Trophoblast cell (in vitro differentiated cells and primary cell): ENCODE measurements around the gene KIF21B.

ENCODE experiments used
- DNase-seq, 2 donors: peaks; one replicate each; pipeline ENCODE4 v3.0.0-alpha.2; 2016
- H2AFZ ChIP-seq: 2 replicates; pipeline ENCODE4 v1.6.1; 2013; ENCODE audit warnings: low read length, moderate library complexity, mild to moderate bottlenecking; ENCODE audit not compliant: insufficient read depth, poor library complexity
- H2AK5ac ChIP-seq: 2 replicates; pipeline ENCODE4 v1.6.1; 2013; ENCODE audit warnings: mild to moderate bottlenecking, low read length
- H2BK120ac ChIP-seq: 2 replicates; pipeline ENCODE4 v1.6.1; 2013; ENCODE audit warnings: low read length, mild to moderate bottlenecking, moderate library complexity; ENCODE audit not compliant: insufficient read depth, poor library complexity
- H2BK12ac ChIP-seq: 2 replicates; pipeline ENCODE4 v1.6.1; 2013; ENCODE audit warnings: mild to moderate bottlenecking, low read length, moderate library complexity
- H2BK5ac ChIP-seq: 2 replicates; pipeline ENCODE4 v1.6.1; 2013; ENCODE audit warnings: low read length, low read depth, moderate library complexity, mild to moderate bottlenecking; ENCODE audit not compliant: poor library complexity
- H3K14ac ChIP-seq: 2 replicates; pipeline ENCODE4 v1.6.1; 2013; ENCODE audit warnings: mild to moderate bottlenecking, low read length
- H3K18ac ChIP-seq: 2 replicates; pipeline ENCODE4 v1.6.1; 2013; ENCODE audit warnings: mild to moderate bottlenecking, low read length
- H3K23ac ChIP-seq: 2 replicates; pipeline ENCODE4 v1.6.1; 2013; ENCODE audit warnings: low read length
- H3K27ac ChIP-seq: 2 replicates; pipeline ENCODE4 v1.5.1; 2013; ENCODE audit warnings: low read depth, mild to moderate bottlenecking, inconsistent platforms, low read length, moderate library complexity
- H3K27me3 ChIP-seq: 2 replicates; pipeline ENCODE4 v1.6.1; 2013; ENCODE audit warnings: inconsistent platforms, mild to moderate bottlenecking, low read length, moderate library complexity; ENCODE audit not compliant: insufficient read depth
- H3K36me3 ChIP-seq, 2 experiments: 1 replicate in 1 of 2; 2 replicates in 1 of 2; pipeline ENCODE4 v1.6.1; 2013; ENCODE audit warnings: low read length in 2 of 2, mild to moderate bottlenecking in 2 of 2, moderate library complexity in 1 of 2; ENCODE audit not compliant: insufficient read depth in 2 of 2, control insufficient read depth in 1 of 2
- H3K4ac ChIP-seq: 2 replicates; pipeline ENCODE4 v1.6.1; 2013; ENCODE audit warnings: low read depth, mild to moderate bottlenecking, low read length, moderate library complexity
- H3K4me1 ChIP-seq, 2 experiments: 1 replicate in 1 of 2; 2 replicates in 1 of 2; pipeline ENCODE4 v1.6.1; 2013; ENCODE audit warnings: low read length in 2 of 2, mild to moderate bottlenecking in 2 of 2, moderate library complexity in 1 of 2; ENCODE audit not compliant: insufficient read depth in 2 of 2, control insufficient read depth in 1 of 2
- H3K4me2 ChIP-seq: 2 replicates; pipeline ENCODE4 v1.6.1; 2013; ENCODE audit warnings: inconsistent platforms, mild to moderate bottlenecking, low read length, moderate library complexity
- H3K4me3 ChIP-seq: 2 replicates; pipeline ENCODE4 v1.5.1; 2013; ENCODE audit warnings: mild to moderate bottlenecking, low read depth, low read length, inconsistent platforms
- H3K79me1 ChIP-seq: one replicate; pipeline ENCODE4 v1.6.1; 2013; ENCODE audit warnings: low read length
- H3K79me2 ChIP-seq: 2 replicates; pipeline ENCODE4 v1.6.1; 2013; ENCODE audit warnings: low read length, mild to moderate bottlenecking; ENCODE audit not compliant: control insufficient read depth, insufficient read depth, poor library complexity
- H3K9ac ChIP-seq: 2 replicates; pipeline ENCODE4 v1.6.1; 2013; ENCODE audit warnings: mild to moderate bottlenecking, low read length
- H3K9me3 ChIP-seq: 2 replicates; pipeline ENCODE4 v1.6.1; 2013; ENCODE audit warnings: low read depth, mild to moderate bottlenecking, control low read depth, inconsistent platforms, low read length; ENCODE audit not compliant: insufficient read depth
- H4K12ac ChIP-seq: 2 replicates; pipeline ENCODE4 v1.6.1; 2013; ENCODE audit warnings: low read depth, mild to moderate bottlenecking, low read length, moderate library complexity
- H4K8ac ChIP-seq: 2 replicates; pipeline ENCODE4 v1.6.1; 2013; ENCODE audit warnings: low read depth, mild to moderate bottlenecking, low read length, moderate library complexity
- H4K91ac ChIP-seq: one replicate; pipeline ENCODE4 v1.6.1; 2013; ENCODE audit warnings: low read depth, mild to moderate bottlenecking, low read length, moderate library complexity
- WGBS: extraction: QIAGEN DNeasy Blood & Tissue Kit; methylation state at CpG from one replicate; pipeline ENCODE4 v1.1.7; 2013; ENCODE audit warnings: missing lambda C conversion rate; ENCODE audit not compliant: insufficient read length, insufficient coverage; ENCODE audit errors: extremely low coverage; 5-methylcytosine and 5-hydroxymethylcytosine counted together

Gene KIF21B

GRCh38 chr1:201034671-201035070, 11.2 kb upstream of the KIF21B start:
- Histone ChIP-seq H2AK5ac (no peak overlapping the region), H3K4me2 (no peak overlapping the region), H3K79me1 (no peaks in the 10 kb centered on the region), H4K12ac (no peak overlapping the region), H3K4me3 (no peak overlapping the region), H4K8ac (no peak overlapping the region), H3K27ac (no peak overlapping the region), H2BK5ac (no peak overlapping the region), H2AFZ (no peak overlapping the region), H3K23ac (no peak overlapping the region), H3K14ac (no peak overlapping the region), H3K9ac (no peak overlapping the region), H4K91ac (no peak overlapping the region), H3K79me2 (no peaks in the 10 kb centered on the region), H3K4me1 (no peaks in the 10 kb centered on the region), H3K9me3 (peaks cover 1% of the 10 kb centered on the region), H3K36me3 (no peaks in the 10 kb centered on the region), H3K18ac (no peak overlapping the region), H2BK12ac (no peak overlapping the region), H3K27me3 (no peaks in the 10 kb centered on the region), H3K4ac (no peak overlapping the region), H2BK120ac (no peak overlapping the region)
- no CpG with 5 or more reads among the region's 4 CpGs for WGBS
- DNase-seq = no peak

- no peak overlapping the region for H2AFZ ChIP-seq
These were observed 8.9 kb upstream of the KIF21B start for GRCh38 chr1:201032408-201032807.

GRCh38 chr1:201028461-201028889, 5.0 kb upstream of the KIF21B start:
- no peaks in the 10 kb centered on the region for H3K36me3 ChIP-seq
- no peak overlapping the region for H2BK5ac ChIP-seq
- no peak overlapping the region for H3K4me2 ChIP-seq
- no peak overlapping the region for H2AFZ ChIP-seq
- no peak overlapping the region for H3K4ac ChIP-seq
- no peak overlapping the region for H3K23ac ChIP-seq
- no peak overlapping the region for H2BK12ac ChIP-seq
- H3K14ac ChIP-seq = no peak overlapping the region
- no peaks in the 10 kb centered on the region for H3K79me2 ChIP-seq
- H4K12ac ChIP-seq = no peak overlapping the region
- WGBS = no CpG with 5 or more reads among the region's 7 CpGs
- no peak overlapping the region for H3K9ac ChIP-seq
- H3K4me3 ChIP-seq = no peak overlapping the region
- no peak overlapping the region for H2BK120ac ChIP-seq
- H3K27ac ChIP-seq = no peak overlapping the region
- H3K18ac ChIP-seq = no peak overlapping the region
- H3K79me1 ChIP-seq = no peaks in the 10 kb centered on the region
- H3K4me1 ChIP-seq = peaks cover 2 to 3% of the 10 kb centered on the region in 2 experiments
- no peak overlapping the region for H4K91ac ChIP-seq
- H3K9me3 ChIP-seq = peaks cover 1% of the 10 kb centered on the region
- H2AK5ac ChIP-seq = no peak overlapping the region
- DNase-seq = peak in 1 of 2 donors; percentile 21
- H4K8ac ChIP-seq = no peak overlapping the region
- no peaks in the 10 kb centered on the region for H3K27me3 ChIP-seq

More at GRCh38 chr1:201032408-201032807, 8.9 kb upstream of the KIF21B start:
- Histone ChIP-seq H2BK12ac (no peak overlapping the region), H4K91ac (no peak overlapping the region), H3K27ac (no peak overlapping the region), H2AK5ac (no peak overlapping the region), H3K4me3 (no peak overlapping the region), H4K8ac (no peak overlapping the region), H3K4me2 (no peak overlapping the region), H3K4me1 (no peaks in the 10 kb centered on the region), H3K36me3 (no peaks in the 10 kb centered on the region), H3K9me3 (peaks cover 1% of the 10 kb centered on the region), H3K79me1 (no peaks in the 10 kb centered on the region), H3K4ac (no peak overlapping the region), H3K9ac (no peak overlapping the region), H3K23ac (no peak overlapping the region), H3K14ac (no peak overlapping the region), H4K12ac (no peak overlapping the region), H3K79me2 (no peaks in the 10 kb centered on the region), H2BK5ac (no peak overlapping the region), H3K27me3 (no peaks in the 10 kb centered on the region), H2BK120ac (no peak overlapping the region), H3K18ac (no peak overlapping the region)
- DNase-seq = no peak
- WGBS = no CpG with 5 or more reads among the region's 1 CpG

- Histone ChIP-seq H3K4ac (no peak overlapping the region), H4K91ac (no peak overlapping the region), H2BK5ac (no peak overlapping the region), H2AFZ (no peak overlapping the region), H4K8ac (no peak overlapping the region), H3K27ac (no peak overlapping the region), H4K12ac (no peak overlapping the region), H3K23ac (no peak overlapping the region), H3K79me1 (peaks cover 1% of the 10 kb centered on the region), H3K18ac (no peak overlapping the region), H3K36me3 (no peaks in the 10 kb centered on the region), H3K4me2 (no peak overlapping the region), H3K14ac (no peak overlapping the region), H3K9me3 (no peaks in the 10 kb centered on the region), H3K4me3 (no peak overlapping the region), H3K4me1 (peaks cover 3 to 4% of the 10 kb centered on the region in 2 experiments), H2AK5ac (no peak overlapping the region), H2BK12ac (no peak overlapping the region), H3K27me3 (peaks cover 14% of the 10 kb centered on the region), H3K9ac (no peak overlapping the region), H3K79me2 (no peaks in the 10 kb centered on the region), H2BK120ac (no peak overlapping the region)
- no peak for DNase-seq
- no CpG with 5 or more reads among the region's 3 CpGs for WGBS
These were observed 3.3 kb upstream of the KIF21B start for GRCh38 chr1:201026836-201027235.
